Activated T-helper 2 cell treated with anti-CD3 and anti-CD28 coated beads, Interferon-gamma antibody, Interleukin-2, Interleukin-4, amounts not matched to agents 10 μg/mL and 5 μg/mL and 100 μg/mL, durations not matched to agents 14 hours and 24 hours and 36 hours (primary cell): ENCODE results near the gene SOWAHD. TPM values are rescaled to one million over a fixed set of nuclear protein-coding genes. Genes with fewer than 3 reads are reported as not detected.

ENCODE experiments used
- DNase-seq: peaks from one replicate; pipeline ENCODE4 v3.0.0; 2021; ENCODE audit warnings: low spot score
- H3K27ac Mint-ChIP-seq: one replicate; pipeline ENCODE4 v1.8.0; 2021; ENCODE audit warnings: mixed read lengths
- H3K27me3 Mint-ChIP-seq: one replicate; pipeline ENCODE4 v1.8.0; 2021; ENCODE audit warnings: low read depth, mixed read lengths
- H3K36me3 Mint-ChIP-seq: one replicate; pipeline ENCODE4 v1.8.0; 2021; ENCODE audit warnings: low read depth, mixed read lengths
- H3K4me1 Mint-ChIP-seq: one replicate; pipeline ENCODE4 v1.8.0; 2021; ENCODE audit warnings: low read depth, mixed read lengths
- H3K4me3 Mint-ChIP-seq: one replicate; pipeline ENCODE4 v1.8.0; 2021; ENCODE audit warnings: low read depth, mild to moderate bottlenecking, moderate library complexity, mixed read lengths
- H3K9me3 Mint-ChIP-seq: one replicate; pipeline ENCODE4 v1.8.0; 2021; ENCODE audit warnings: mixed read lengths
- intact Hi-C: fragments of 100-400 bp; cut with micrococcal nuclease; formaldehyde crosslinking; loops from one replicate; pipeline ENCODE4 v1.15.1; 2023
- total RNA-seq: library from RNA; stranded (reverse); gene quantifications from 2 replicates; pipeline ENCODE4 v1.2.3, GENCODE V29; 2022

SOWAHD gene
- total RNA-seq: 0.46 and 0.59 TPM in 2 replicates

GRCh38 chrX:119757979-119758730 is at the start of gene SOWAHD:
TSS of gene SOWAHD (plus strand) at chrX:119758588. CDS start at chrX:119758668, 80 bp downstream.
- H3K4me1 Mint-ChIP-seq: peaks cover 50% of the 10 kb centered on the region

GRCh38 chrX:119708936-119709335 is 49.5 kb upstream of the SOWAHD start:
- H3K9me3 Mint-ChIP-seq: no peaks in the 10 kb centered on the region
- H3K27me3 Mint-ChIP-seq: peaks cover 5% of the 10 kb centered on the region
- H3K4me1 Mint-ChIP-seq: peaks cover 6% of the 10 kb centered on the region
- intact Hi-C loops: no loop called here
- H3K27ac Mint-ChIP-seq: no peak overlapping the region
- H3K4me3 Mint-ChIP-seq: no peak overlapping the region
- DNase-seq: no peak
- H3K36me3 Mint-ChIP-seq: no peaks in the 10 kb centered on the region

More at GRCh38 chrX:119757979-119758730, at the start of gene SOWAHD:
- Mint-ChIP-seq H3K27me3 (no peaks in the 10 kb centered on the region), H3K9me3 (no peaks in the 10 kb centered on the region), H3K36me3 (peaks cover 2% of the 10 kb centered on the region), H3K27ac (peak within 1 kb of the TSS; percentile 100), H3K4me3 (peak within 1 kb of the TSS; percentile 77)
- DNase-seq: peak; percentile 9
- intact Hi-C loops: loop anchor here (2.0 to 10.0 kb wide), 3 partner anchors 33 to 243 kb away; partner anchors contain the start of genes RPL39 and SEPTIN6

- Mint-ChIP-seq H3K27me3 (peaks cover 5% of the 10 kb centered on the region), H3K27ac (no peak overlapping the region), H3K36me3 (no peaks in the 10 kb centered on the region), H3K4me3 (no peak overlapping the region), H3K4me1 (peaks cover 6% of the 10 kb centered on the region), H3K9me3 (no peaks in the 10 kb centered on the region)
- no peak for DNase-seq
- intact Hi-C loops: no loop called here
Measured at GRCh38 chrX:119709630-119710029, 48.8 kb upstream of the SOWAHD start.

GRCh38 chrX:119721487-119721886 is 36.9 kb upstream of the SOWAHD start:
- peaks cover 2% of the 10 kb centered on the region for H3K27me3 Mint-ChIP-seq
- H3K4me3 Mint-ChIP-seq: no peak overlapping the region
- H3K9me3 Mint-ChIP-seq: no peaks in the 10 kb centered on the region
- no peak overlapping the region for H3K27ac Mint-ChIP-seq
- H3K4me1 Mint-ChIP-seq: no peaks in the 10 kb centered on the region
- DNase-seq: no peak
- intact Hi-C loops: no loop called here
- no peaks in the 10 kb centered on the region for H3K36me3 Mint-ChIP-seq

GRCh38 chrX:119721926-119722325 is 36.5 kb upstream of the SOWAHD start:
- Mint-ChIP-seq H3K9me3 (no peaks in the 10 kb centered on the region), H3K36me3 (no peaks in the 10 kb centered on the region), H3K27ac (no peak overlapping the region), H3K27me3 (peaks cover under 1% of the 10 kb centered on the region), H3K4me1 (peaks cover 2% of the 10 kb centered on the region), H3K4me3 (no peak overlapping the region)
- intact Hi-C loops: no loop called here
- DNase-seq: no peak

GRCh38 chrX:119726900-119727555 is 31.4 kb upstream of the SOWAHD start:
- H3K9me3 Mint-ChIP-seq: no peaks in the 10 kb centered on the region
- intact Hi-C loops: no loop called here
- DNase-seq: peak; percentile 9
- H3K27ac Mint-ChIP-seq: peak overlapping the region; percentile 73
- H3K4me3 Mint-ChIP-seq: no peak overlapping the region
- H3K27me3 Mint-ChIP-seq: no peaks in the 10 kb centered on the region
- peaks cover 6% of the 10 kb centered on the region for H3K4me1 Mint-ChIP-seq
- H3K36me3 Mint-ChIP-seq: no peaks in the 10 kb centered on the region

GRCh38 chrX:119728487-119728886 is 29.9 kb upstream of the SOWAHD start:
- no peaks in the 10 kb centered on the region for H3K36me3 Mint-ChIP-seq
- no peak for DNase-seq
- H3K27ac Mint-ChIP-seq: no peak overlapping the region
- no peaks in the 10 kb centered on the region for H3K9me3 Mint-ChIP-seq
- intact Hi-C loops: no loop called here
- no peaks in the 10 kb centered on the region for H3K27me3 Mint-ChIP-seq
- H3K4me1 Mint-ChIP-seq: peaks cover 6% of the 10 kb centered on the region
- no peak overlapping the region for H3K4me3 Mint-ChIP-seq

- no peak overlapping the region for H3K27ac Mint-ChIP-seq
- intact Hi-C loops: loop anchor here (1.0 to 5.0 kb wide), 3 partner anchors 31 to 213 kb away; partner anchors contain the start of gene NKRF
- DNase-seq: peak; percentile 35
- no peaks in the 10 kb centered on the region for H3K27me3 Mint-ChIP-seq
- H3K4me3 Mint-ChIP-seq: no peak overlapping the region
- no peaks in the 10 kb centered on the region for H3K9me3 Mint-ChIP-seq
- H3K36me3 Mint-ChIP-seq: no peaks in the 10 kb centered on the region
- peaks cover 6% of the 10 kb centered on the region for H3K4me1 Mint-ChIP-seq
Measured at GRCh38 chrX:119729408-119730201, 28.8 kb upstream of the SOWAHD start.

- intact Hi-C loops: loop anchor here (5.0 kb wide), 1 partner anchor 128 kb away; the partner anchor contains the start of gene NKRF
- no peak for DNase-seq
- Mint-ChIP-seq H3K27ac (no peak overlapping the region), H3K27me3 (no peaks in the 10 kb centered on the region), H3K9me3 (no peaks in the 10 kb centered on the region), H3K4me1 (no peaks in the 10 kb centered on the region), H3K36me3 (no peaks in the 10 kb centered on the region), H3K4me3 (no peak overlapping the region)
Measured at GRCh38 chrX:119734897-119735339, 23.5 kb upstream of the SOWAHD start.

GRCh38 chrX:119735467-119735866 is 22.9 kb upstream of the SOWAHD start:
- no peak for DNase-seq
- intact Hi-C loops: no loop called here
- Mint-ChIP-seq H3K27me3 (no peaks in the 10 kb centered on the region), H3K4me1 (no peaks in the 10 kb centered on the region), H3K36me3 (no peaks in the 10 kb centered on the region), H3K9me3 (no peaks in the 10 kb centered on the region), H3K4me3 (no peak overlapping the region), H3K27ac (no peak overlapping the region)

GRCh38 chrX:119736206-119736764 is 22.1 kb upstream of the SOWAHD start:
- Mint-ChIP-seq H3K9me3 (no peaks in the 10 kb centered on the region), H3K27me3 (no peaks in the 10 kb centered on the region), H3K4me1 (no peaks in the 10 kb centered on the region), H3K36me3 (no peaks in the 10 kb centered on the region), H3K27ac (no peak overlapping the region), H3K4me3 (no peak overlapping the region)
- intact Hi-C loops: no loop called here
- DNase-seq: no peak

GRCh38 chrX:119738742-119739141 is 19.6 kb upstream of the SOWAHD start:
- intact Hi-C loops: no loop called here
- no peak overlapping the region for H3K4me3 Mint-ChIP-seq
- DNase-seq: no peak
- H3K27ac Mint-ChIP-seq: no peak overlapping the region
- H3K9me3 Mint-ChIP-seq: no peaks in the 10 kb centered on the region
- H3K36me3 Mint-ChIP-seq: no peaks in the 10 kb centered on the region
- no peaks in the 10 kb centered on the region for H3K4me1 Mint-ChIP-seq
- no peaks in the 10 kb centered on the region for H3K27me3 Mint-ChIP-seq
